WI38 (cell line): Measurements from ENCODE around the gene ATPAF1.
"Not testable (repeated sequence)": the region's sequence is repeated elsewhere in the genome, so short reads cannot be mapped to it uniquely, and the experiment has no call there.

Source experiments
- H3K4me3 ChIP-seq: 2 replicates; pipeline ENCODE4 v1.5.1; 2011; ENCODE audit warnings: low read depth, mild to moderate bottlenecking, control low read depth, low read length
- TF ChIP-seq, protein P1 (sequence below): IDR thresholded peaks from 2 replicates; pipeline ENCODE4 v1.5.1; 2012; ENCODE audit warnings: low read depth, mild to moderate bottlenecking, control low read depth, low read length

ATPAF1 gene

DNA sequence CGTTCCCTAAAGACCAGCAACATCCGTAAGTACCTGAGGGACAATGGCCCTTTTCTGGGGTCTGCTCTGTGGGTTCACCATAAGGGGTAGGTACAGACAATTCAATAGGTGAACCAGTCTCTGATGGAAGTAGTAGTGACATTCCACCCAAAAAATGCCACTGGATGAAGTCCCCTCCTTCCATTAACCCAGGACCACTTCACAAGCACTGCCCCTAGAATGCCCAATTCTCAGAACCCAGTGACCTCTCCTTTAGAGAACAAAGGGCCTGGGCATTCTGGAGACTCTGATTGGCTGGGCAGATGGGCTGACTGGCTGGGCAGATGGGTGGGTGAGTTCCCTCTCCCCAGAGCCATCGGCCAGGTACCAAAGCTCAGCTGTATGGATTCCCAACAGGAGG is 3.4 kb upstream of the ATPAF1 start, which contains the start of gene TEX38:
Gene TEX38, plus strand, starts transcription at position 301 of the 400 bp plus-strand sequence. Its CDS starts 81 bp downstream, at position 382.
- H3K4me3 ChIP-seq = no peak within 1 kb of the TSS
- TF ChIP-seq, protein P1, sequence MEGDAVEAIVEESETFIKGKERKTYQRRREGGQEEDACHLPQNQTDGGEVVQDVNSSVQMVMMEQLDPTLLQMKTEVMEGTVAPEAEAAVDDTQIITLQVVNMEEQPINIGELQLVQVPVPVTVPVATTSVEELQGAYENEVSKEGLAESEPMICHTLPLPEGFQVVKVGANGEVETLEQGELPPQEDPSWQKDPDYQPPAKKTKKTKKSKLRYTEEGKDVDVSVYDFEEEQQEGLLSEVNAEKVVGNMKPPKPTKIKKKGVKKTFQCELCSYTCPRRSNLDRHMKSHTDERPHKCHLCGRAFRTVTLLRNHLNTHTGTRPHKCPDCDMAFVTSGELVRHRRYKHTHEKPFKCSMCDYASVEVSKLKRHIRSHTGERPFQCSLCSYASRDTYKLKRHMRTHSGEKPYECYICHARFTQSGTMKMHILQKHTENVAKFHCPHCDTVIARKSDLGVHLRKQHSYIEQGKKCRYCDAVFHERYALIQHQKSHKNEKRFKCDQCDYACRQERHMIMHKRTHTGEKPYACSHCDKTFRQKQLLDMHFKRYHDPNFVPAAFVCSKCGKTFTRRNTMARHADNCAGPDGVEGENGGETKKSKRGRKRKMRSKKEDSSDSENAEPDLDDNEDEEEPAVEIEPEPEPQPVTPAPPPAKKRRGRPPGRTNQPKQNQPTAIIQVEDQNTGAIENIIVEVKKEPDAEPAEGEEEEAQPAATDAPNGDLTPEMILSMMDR = no peak

DNA sequence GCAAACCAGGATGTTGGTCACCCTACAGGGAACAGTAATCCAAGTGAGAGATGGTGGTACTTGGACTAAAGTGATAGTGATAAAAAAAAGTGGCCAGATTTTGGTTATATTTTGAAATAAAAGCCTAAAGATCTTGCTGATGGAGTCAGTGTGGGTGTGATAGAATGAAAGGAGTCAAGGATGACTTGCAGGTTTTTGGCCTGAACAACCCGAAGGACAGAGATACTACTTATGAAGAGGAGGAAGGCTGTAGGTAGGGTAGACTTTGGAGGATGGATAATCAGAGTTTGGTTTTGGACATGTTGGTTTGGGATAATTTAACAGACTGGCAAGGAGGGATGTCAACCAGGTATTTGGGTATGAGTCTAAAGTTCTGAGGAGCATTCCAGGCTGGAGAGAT is 2.0 kb upstream of the ATPAF1 start:
- no peak overlapping the region for H3K4me3 ChIP-seq
- TF ChIP-seq, protein P1 = no peak

DNA sequence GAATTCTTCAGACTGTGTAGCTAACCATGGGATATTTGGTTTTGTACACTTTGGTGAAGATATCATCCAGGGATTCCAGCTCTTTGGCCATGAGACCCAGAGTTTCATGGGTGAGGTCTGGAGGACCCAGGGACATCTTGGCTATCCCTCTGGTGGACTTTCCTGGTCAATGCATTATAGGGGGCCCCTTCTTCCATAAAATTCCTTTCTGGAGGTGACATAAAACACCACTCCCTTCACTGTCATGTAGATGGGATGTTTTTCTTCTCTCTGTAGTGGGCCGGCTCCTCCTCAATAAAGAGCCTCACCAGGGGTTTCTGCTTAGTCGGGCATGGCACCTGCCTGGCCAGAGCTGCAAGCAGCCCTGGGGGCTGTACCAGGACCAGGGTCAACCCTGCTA is 2.2 kb downstream of the ATPAF1 start:
- TF ChIP-seq, protein P1 = no peak
- H3K4me3 ChIP-seq = no peak overlapping the region

DNA sequence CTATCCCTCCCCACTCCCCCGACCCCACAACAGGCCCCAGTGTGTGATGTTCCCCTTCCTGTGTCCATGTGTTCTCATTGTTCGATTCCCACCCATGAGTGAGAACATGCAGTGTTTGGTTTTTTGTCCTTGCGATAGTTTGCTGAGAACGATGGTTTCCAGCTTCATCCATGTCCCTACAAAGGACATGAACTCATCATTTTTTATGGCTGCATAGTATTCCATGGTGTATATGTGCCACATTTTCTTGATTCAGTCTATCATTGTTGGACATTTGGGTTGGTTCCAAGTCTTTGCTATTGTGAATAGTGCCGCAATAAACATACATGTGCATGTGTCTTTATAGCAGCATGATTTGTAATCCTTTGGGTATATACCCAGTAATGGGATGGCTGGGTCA is 5.2 kb downstream of the ATPAF1 start:
- H3K4me3 ChIP-seq = not testable (repeated sequence)

DNA sequence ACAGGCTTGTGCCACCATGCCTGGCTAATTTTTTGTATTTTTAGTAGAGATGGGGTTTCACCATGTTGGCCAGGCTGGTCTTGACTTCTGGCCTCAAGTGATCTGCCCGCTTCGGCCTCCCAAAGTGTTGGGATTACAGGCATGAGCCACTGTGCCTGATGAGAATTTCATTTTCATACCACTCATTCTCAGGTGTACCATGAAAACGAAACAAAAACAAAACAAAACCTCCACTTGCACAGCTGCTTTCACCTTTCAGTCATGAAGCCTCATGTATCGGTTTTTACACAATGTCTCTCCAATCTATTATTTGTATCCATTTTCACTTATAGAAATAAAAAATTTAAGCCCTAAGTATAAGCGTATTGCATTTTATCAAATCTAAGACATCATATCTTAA is 8.0 kb downstream of the ATPAF1 start:
- H3K4me3 ChIP-seq = not testable (repeated sequence)

DNA sequence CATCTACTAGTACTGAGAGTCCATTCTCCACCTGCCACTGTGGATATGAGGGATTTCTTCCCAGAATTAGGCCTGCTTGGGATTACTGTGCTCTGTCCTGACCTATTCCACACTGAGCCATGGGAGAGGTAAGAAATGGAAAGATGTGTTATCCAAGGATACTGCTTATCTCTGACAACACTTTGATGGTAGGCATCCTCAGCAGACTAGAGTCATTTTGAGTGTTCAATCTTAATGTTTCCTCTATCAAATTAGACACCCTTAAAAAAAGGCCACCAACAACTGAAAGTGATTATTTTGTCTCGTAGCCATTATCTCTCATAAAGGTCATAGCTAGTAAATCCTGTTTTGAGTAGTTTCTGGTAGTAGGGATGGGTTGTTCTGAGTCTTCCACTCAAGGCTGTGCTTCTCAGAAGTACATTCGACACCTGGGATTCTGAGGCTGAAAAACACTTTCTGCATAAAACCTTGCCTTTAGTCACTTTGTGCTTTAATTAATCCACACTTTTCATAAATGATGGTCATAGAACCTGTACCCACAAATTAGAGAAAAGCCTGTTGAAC is 8.8 kb downstream of the ATPAF1 start:
- no peak overlapping the region for H3K4me3 ChIP-seq
- TF ChIP-seq, protein P1 = no peak

DNA sequence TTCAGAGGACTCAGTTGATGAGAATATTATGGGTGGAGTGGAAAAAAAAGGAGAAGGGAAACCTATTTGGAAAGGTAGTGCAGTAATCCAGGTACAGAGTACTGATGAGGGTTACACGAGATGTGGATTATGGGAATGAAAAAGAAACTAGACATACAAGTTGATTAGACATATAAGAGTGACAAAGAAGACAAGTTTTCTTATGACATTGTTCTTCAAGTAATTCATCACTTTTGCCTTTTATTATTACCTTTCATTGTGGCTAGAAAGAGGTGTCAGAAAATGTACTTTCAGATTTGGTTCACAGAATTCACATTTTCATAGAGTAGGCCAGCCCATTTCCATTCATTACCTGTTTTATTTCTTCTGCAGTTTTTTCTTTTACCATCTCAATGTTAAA is 10.4 kb downstream of the ATPAF1 start:
- TF ChIP-seq, protein P1 = no peak

DNA sequence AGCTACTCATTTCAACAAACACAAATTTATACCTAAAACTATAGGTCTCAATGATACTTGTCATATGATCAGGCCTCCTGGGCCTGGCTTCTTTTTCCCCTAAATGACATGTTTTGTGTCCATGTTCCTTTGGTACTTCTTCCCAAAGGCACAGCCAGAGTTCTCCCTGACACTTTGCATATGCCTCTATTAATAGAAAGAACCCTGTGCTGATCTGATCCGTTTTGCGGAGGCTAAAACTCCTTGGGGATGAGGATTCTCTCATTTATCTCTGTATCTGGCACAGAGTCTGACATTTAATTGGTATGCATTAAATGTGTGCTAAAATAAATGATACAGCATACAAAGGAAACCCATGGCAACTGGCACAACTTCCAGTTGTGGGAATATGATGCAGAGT is 11.5 kb downstream of the ATPAF1 start:
- TF ChIP-seq, protein P1 = no peak
- H3K4me3 ChIP-seq = no peak overlapping the region

More for the DNA sequence above, 10.4 kb downstream of the ATPAF1 start:
- no peak overlapping the region for H3K4me3 ChIP-seq
